Trophoblast cell (in vitro differentiated cells and primary cell): ENCODE data around the gene EIF3B.

Experiments
- DNase-seq, 2 donors: peaks; one replicate each; pipeline ENCODE4 v3.0.0-alpha.2; 2016
- H2AFZ ChIP-seq: 2 replicates; pipeline ENCODE4 v1.6.1; 2013; ENCODE audit warnings: low read length, moderate library complexity, mild to moderate bottlenecking; ENCODE audit not compliant: insufficient read depth, poor library complexity
- H2AK5ac ChIP-seq: 2 replicates; pipeline ENCODE4 v1.6.1; 2013; ENCODE audit warnings: mild to moderate bottlenecking, low read length
- H2BK120ac ChIP-seq: 2 replicates; pipeline ENCODE4 v1.6.1; 2013; ENCODE audit warnings: low read length, mild to moderate bottlenecking, moderate library complexity; ENCODE audit not compliant: insufficient read depth, poor library complexity
- H2BK12ac ChIP-seq: 2 replicates; pipeline ENCODE4 v1.6.1; 2013; ENCODE audit warnings: mild to moderate bottlenecking, low read length, moderate library complexity
- H2BK5ac ChIP-seq: 2 replicates; pipeline ENCODE4 v1.6.1; 2013; ENCODE audit warnings: low read length, low read depth, moderate library complexity, mild to moderate bottlenecking; ENCODE audit not compliant: poor library complexity
- H3K14ac ChIP-seq: 2 replicates; pipeline ENCODE4 v1.6.1; 2013; ENCODE audit warnings: mild to moderate bottlenecking, low read length
- H3K18ac ChIP-seq: 2 replicates; pipeline ENCODE4 v1.6.1; 2013; ENCODE audit warnings: mild to moderate bottlenecking, low read length
- H3K23ac ChIP-seq: 2 replicates; pipeline ENCODE4 v1.6.1; 2013; ENCODE audit warnings: low read length
- H3K27ac ChIP-seq: 2 replicates; pipeline ENCODE4 v1.5.1; 2013; ENCODE audit warnings: low read depth, mild to moderate bottlenecking, inconsistent platforms, low read length, moderate library complexity
- H3K27me3 ChIP-seq: 2 replicates; pipeline ENCODE4 v1.6.1; 2013; ENCODE audit warnings: inconsistent platforms, mild to moderate bottlenecking, low read length, moderate library complexity; ENCODE audit not compliant: insufficient read depth
- H3K36me3 ChIP-seq, 2 experiments: 1 replicate in 1 of 2; 2 replicates in 1 of 2; pipeline ENCODE4 v1.6.1; 2013; ENCODE audit warnings: low read length in 2 of 2, mild to moderate bottlenecking in 2 of 2, moderate library complexity in 1 of 2; ENCODE audit not compliant: insufficient read depth in 2 of 2, control insufficient read depth in 1 of 2
- H3K4ac ChIP-seq: 2 replicates; pipeline ENCODE4 v1.6.1; 2013; ENCODE audit warnings: low read depth, mild to moderate bottlenecking, low read length, moderate library complexity
- H3K4me1 ChIP-seq, 2 experiments: 1 replicate in 1 of 2; 2 replicates in 1 of 2; pipeline ENCODE4 v1.6.1; 2013; ENCODE audit warnings: low read length in 2 of 2, mild to moderate bottlenecking in 2 of 2, moderate library complexity in 1 of 2; ENCODE audit not compliant: insufficient read depth in 2 of 2, control insufficient read depth in 1 of 2
- H3K4me2 ChIP-seq: 2 replicates; pipeline ENCODE4 v1.6.1; 2013; ENCODE audit warnings: inconsistent platforms, mild to moderate bottlenecking, low read length, moderate library complexity
- H3K4me3 ChIP-seq: 2 replicates; pipeline ENCODE4 v1.5.1; 2013; ENCODE audit warnings: mild to moderate bottlenecking, low read depth, low read length, inconsistent platforms
- H3K79me1 ChIP-seq: one replicate; pipeline ENCODE4 v1.6.1; 2013; ENCODE audit warnings: low read length
- H3K79me2 ChIP-seq: 2 replicates; pipeline ENCODE4 v1.6.1; 2013; ENCODE audit warnings: low read length, mild to moderate bottlenecking; ENCODE audit not compliant: control insufficient read depth, insufficient read depth, poor library complexity
- H3K9ac ChIP-seq: 2 replicates; pipeline ENCODE4 v1.6.1; 2013; ENCODE audit warnings: mild to moderate bottlenecking, low read length
- H3K9me3 ChIP-seq: 2 replicates; pipeline ENCODE4 v1.6.1; 2013; ENCODE audit warnings: low read depth, mild to moderate bottlenecking, control low read depth, inconsistent platforms, low read length; ENCODE audit not compliant: insufficient read depth
- H4K12ac ChIP-seq: 2 replicates; pipeline ENCODE4 v1.6.1; 2013; ENCODE audit warnings: low read depth, mild to moderate bottlenecking, low read length, moderate library complexity
- H4K8ac ChIP-seq: 2 replicates; pipeline ENCODE4 v1.6.1; 2013; ENCODE audit warnings: low read depth, mild to moderate bottlenecking, low read length, moderate library complexity
- H4K91ac ChIP-seq: one replicate; pipeline ENCODE4 v1.6.1; 2013; ENCODE audit warnings: low read depth, mild to moderate bottlenecking, low read length, moderate library complexity
- WGBS: extraction: QIAGEN DNeasy Blood & Tissue Kit; methylation state at CpG from one replicate; pipeline ENCODE4 v1.1.7; 2013; ENCODE audit warnings: missing lambda C conversion rate; ENCODE audit not compliant: insufficient read length, insufficient coverage; ENCODE audit errors: extremely low coverage; 5-methylcytosine and 5-hydroxymethylcytosine counted together

EIF3B gene

GRCh38 chr7:2309889-2310331 is 44.7 kb upstream of the EIF3B start:
- peaks cover 0 to 2% of the 10 kb centered on the region in 2 experiments for H3K36me3 ChIP-seq
- H3K4me1 ChIP-seq = peaks cover 10 to 25% of the 10 kb centered on the region in 2 experiments
- H3K4me2 ChIP-seq = peak overlapping the region; percentile 11
- H2BK120ac ChIP-seq = no peak overlapping the region
- H3K4me3 ChIP-seq = no peak overlapping the region
- H2AK5ac ChIP-seq = no peak overlapping the region
- H4K91ac ChIP-seq = peak overlapping the region; percentile 8
- H3K9ac ChIP-seq = no peak overlapping the region
- DNase-seq = peak; percentile 91 to 93
- H4K12ac ChIP-seq = no peak overlapping the region
- no peak overlapping the region for H2BK12ac ChIP-seq
- no peak overlapping the region for H3K23ac ChIP-seq
- H4K8ac ChIP-seq = no peak overlapping the region
- no CpG with 5 or more reads among the region's 20 CpGs for WGBS
- peaks cover 4% of the 10 kb centered on the region for H3K79me2 ChIP-seq
- H2BK5ac ChIP-seq = no peak overlapping the region
- H3K4ac ChIP-seq = no peak overlapping the region
- H3K27ac ChIP-seq = peak overlapping the region; percentile 56
- H3K14ac ChIP-seq = no peak overlapping the region
- no peak overlapping the region for H2AFZ ChIP-seq
- H3K18ac ChIP-seq = no peak overlapping the region
- peaks cover 7% of the 10 kb centered on the region for H3K79me1 ChIP-seq
- no peaks in the 10 kb centered on the region for H3K27me3 ChIP-seq
- H3K9me3 ChIP-seq = no peaks in the 10 kb centered on the region

- no peaks in the 10 kb centered on the region for H3K27me3 ChIP-seq
- peaks cover 9 to 23% of the 10 kb centered on the region in 2 experiments for H3K4me1 ChIP-seq
- no peak overlapping the region for H4K8ac ChIP-seq
- no peak overlapping the region for H4K12ac ChIP-seq
- H3K23ac ChIP-seq = no peak overlapping the region
- no peak overlapping the region for H3K18ac ChIP-seq
- no peak overlapping the region for H2AFZ ChIP-seq
- H2BK12ac ChIP-seq = peak overlapping the region; percentile 74
- no peak overlapping the region for H4K91ac ChIP-seq
- WGBS = no CpG with 5 or more reads among the region's 17 CpGs
- H2BK5ac ChIP-seq = no peak overlapping the region
- peaks cover 4% of the 10 kb centered on the region for H3K79me2 ChIP-seq
- no peak overlapping the region for H3K14ac ChIP-seq
- DNase-seq = no peak
- no peak overlapping the region for H3K9ac ChIP-seq
- peaks cover 4% of the 10 kb centered on the region for H3K9me3 ChIP-seq
- peaks cover 0 to 2% of the 10 kb centered on the region in 2 experiments for H3K36me3 ChIP-seq
- H3K4ac ChIP-seq = no peak overlapping the region
- no peak overlapping the region for H3K27ac ChIP-seq
- no peak overlapping the region for H2AK5ac ChIP-seq
- no peak overlapping the region for H2BK120ac ChIP-seq
- no peak overlapping the region for H3K4me3 ChIP-seq
- H3K4me2 ChIP-seq = peak overlapping the region; percentile 16
- peaks cover 3% of the 10 kb centered on the region for H3K79me1 ChIP-seq
Measured at GRCh38 chr7:2312267-2312929, 42.2 kb upstream of the EIF3B start.

- H3K9ac ChIP-seq = peak overlapping the region; percentile 83
- peak overlapping the region; percentile 87 for H2BK12ac ChIP-seq
- no peak overlapping the region for H2BK5ac ChIP-seq
- no peak overlapping the region for H3K27ac ChIP-seq
- peak in 1 of 2 donors; percentile 33 for DNase-seq
- peak overlapping the region; percentile 95 for H3K4me2 ChIP-seq
- H3K4me3 ChIP-seq = peak overlapping the region; percentile 85
- H3K79me1 ChIP-seq = peaks cover 3% of the 10 kb centered on the region
- H3K14ac ChIP-seq = peak overlapping the region; percentile 94
- peak overlapping the region; percentile 48 for H3K18ac ChIP-seq
- peak overlapping the region; percentile 88 for H4K8ac ChIP-seq
- peak overlapping the region; percentile 89 for H3K4ac ChIP-seq
- peaks cover 4% of the 10 kb centered on the region for H3K9me3 ChIP-seq
- peak overlapping the region; percentile 84 for H4K91ac ChIP-seq
- peak overlapping the region; percentile 82 for H2BK120ac ChIP-seq
- H4K12ac ChIP-seq = peak overlapping the region; percentile 45
- peak overlapping the region; percentile 89 for H2AFZ ChIP-seq
- peaks cover 9 to 21% of the 10 kb centered on the region in 2 experiments for H3K4me1 ChIP-seq
- H3K36me3 ChIP-seq = peaks cover 0 to 2% of the 10 kb centered on the region in 2 experiments
- H2AK5ac ChIP-seq = peak overlapping the region; percentile 64
- H3K79me2 ChIP-seq = peaks cover 4% of the 10 kb centered on the region
- no peaks in the 10 kb centered on the region for H3K27me3 ChIP-seq
- no peak overlapping the region for H3K23ac ChIP-seq
- WGBS = no CpG with 5 or more reads among the region's 42 CpGs
Measured at GRCh38 chr7:2313450-2314208, 41.0 kb upstream of the EIF3B start.

- Histone ChIP-seq H2AK5ac (peak within 1 kb of the TSS; percentile 64), H3K9me3 (peaks cover 4% of the 10 kb centered on the region), H2BK12ac (peak within 1 kb of the TSS; percentile 87), H3K79me2 (peaks cover 4% of the 10 kb centered on the region), H3K14ac (peak within 1 kb of the TSS; percentile 94), H3K23ac (no peak within 1 kb of the TSS), H2AFZ (peak within 1 kb of the TSS; percentile 89), H3K4me1 (peaks cover 9 to 21% of the 10 kb centered on the region in 2 experiments), H4K12ac (peak within 1 kb of the TSS; percentile 45), H3K4me2 (peak within 1 kb of the TSS; percentile 95), H3K9ac (peak within 1 kb of the TSS; percentile 83), H3K27ac (no peak within 1 kb of the TSS), H3K36me3 (no peaks in the 10 kb centered on the region), H4K91ac (peak within 1 kb of the TSS; percentile 84), H2BK5ac (no peak within 1 kb of the TSS), H3K27me3 (no peaks in the 10 kb centered on the region), H3K79me1 (peaks cover 3% of the 10 kb centered on the region), H3K4me3 (peak within 1 kb of the TSS; percentile 85), H2BK120ac (peak within 1 kb of the TSS; percentile 82), H3K18ac (peak within 1 kb of the TSS; percentile 48), H3K4ac (peak within 1 kb of the TSS; percentile 89), H4K8ac (peak within 1 kb of the TSS; percentile 88)
- peak; percentile 93 to 98 for DNase-seq
- WGBS = 100% methylated on average over 1 of the region's 78 CpGs
Measured at GRCh38 chr7:2314209-2314955, 40.2 kb upstream of the EIF3B start, which contains the start of gene SNX8. Gene SNX8 (minus strand): TSS chr7:2314441. CDS start chr7:2314421, 20 bp downstream.
